Astrocyte (in vitro differentiated cells and primary cell): Measurements from ENCODE around the gene BCAR3. TPM values are rescaled to one million over a fixed set of nuclear protein-coding genes. Genes with fewer than 3 reads are reported as not detected.

Experiments
- DNase-seq: peaks from one replicate; pipeline ENCODE4 v3.0.0-alpha.2; 2010; ENCODE audit warnings: low read depth
- FAIRE-seq: peaks from 2 replicates; lab custom pipeline; 2011; peaks lifted over from hg19 to GRCh38; lab: Jason Lieb, UNC
- H2AFZ ChIP-seq: 2 replicates; pipeline ENCODE4 v1.6.0; 2012; ENCODE audit warnings: low read depth, low read length, inconsistent platforms
- H3K27ac ChIP-seq: 2 replicates; pipeline ENCODE4 v1.5.1; 2011; ENCODE audit warnings: low read depth, low read length, inconsistent platforms
- H3K27me3 ChIP-seq: 2 replicates; pipeline ENCODE4 v1.6.0; 2011; ENCODE audit warnings: low read length, inconsistent platforms; ENCODE audit not compliant: insufficient read depth
- H3K36me3 ChIP-seq: 2 replicates; pipeline ENCODE4 v1.5.1; 2011; ENCODE audit warnings: low read length, inconsistent platforms; ENCODE audit not compliant: insufficient read depth
- H3K4me1 ChIP-seq: 2 replicates; pipeline ENCODE4 v1.5.1; 2011; ENCODE audit warnings: low read length, inconsistent platforms; ENCODE audit not compliant: insufficient read depth
- H3K4me2 ChIP-seq: 2 replicates; pipeline ENCODE4 v1.6.0; 2012; ENCODE audit warnings: low read length, inconsistent platforms
- H3K4me3 ChIP-seq: 2 replicates; pipeline ENCODE4 v1.5.1; 2011; ENCODE audit warnings: low read depth, mild to moderate bottlenecking, low read length, inconsistent platforms; ENCODE audit not compliant: insufficient read depth
- H3K79me2 ChIP-seq: 2 replicates; pipeline ENCODE4 v1.6.0; 2012; ENCODE audit warnings: mild to moderate bottlenecking, low read length, inconsistent platforms; ENCODE audit not compliant: insufficient read depth
- H3K9ac ChIP-seq: 2 replicates; pipeline ENCODE4 v1.6.0; 2012; ENCODE audit warnings: mild to moderate bottlenecking, low read length, inconsistent platforms
- H3K9me3 ChIP-seq: 2 replicates; pipeline ENCODE4 v1.5.1; 2012; ENCODE audit warnings: low read depth, mild to moderate bottlenecking, low read length, inconsistent platforms; ENCODE audit not compliant: insufficient read depth
- H4K20me1 ChIP-seq: 2 replicates; pipeline ENCODE4 v1.6.0; 2012; ENCODE audit warnings: low read length, inconsistent platforms; ENCODE audit not compliant: insufficient read depth
- H3K27ac Mint-ChIP-seq: one replicate; pipeline ENCODE4 v1.8.0; 2021; ENCODE audit warnings: mild to moderate bottlenecking, mixed read lengths; ENCODE audit not compliant: unreplicated experiment
- H3K27me3 Mint-ChIP-seq: one replicate; pipeline ENCODE4 v1.8.0; 2021; ENCODE audit warnings: low read depth, mixed read lengths; ENCODE audit not compliant: unreplicated experiment
- H3K36me3 Mint-ChIP-seq: one replicate; pipeline ENCODE4 v1.8.0; 2021; ENCODE audit warnings: low read depth, mixed read lengths; ENCODE audit not compliant: unreplicated experiment
- H3K4me1 Mint-ChIP-seq: one replicate; pipeline ENCODE4 v1.8.0; 2021; ENCODE audit warnings: low read depth, mixed read lengths; ENCODE audit not compliant: unreplicated experiment
- H3K4me3 Mint-ChIP-seq: one replicate; pipeline ENCODE4 v1.8.0; 2021; ENCODE audit warnings: mild to moderate bottlenecking, moderate library complexity, mixed read lengths; ENCODE audit not compliant: unreplicated experiment
- H3K9me3 Mint-ChIP-seq: one replicate; pipeline ENCODE4 v1.8.0; 2021; ENCODE audit warnings: mild to moderate bottlenecking, mixed read lengths; ENCODE audit not compliant: unreplicated experiment
- EZH2 ChIP-seq: IDR thresholded peaks from 2 replicates; pipeline ENCODE4 v1.6.1; 2012; ENCODE audit warnings: mild to moderate bottlenecking, low read length, inconsistent platforms; ENCODE audit not compliant: insufficient read depth
- total RNA-seq: library from RNA; stranded (reverse); gene quantifications from 2 replicates; pipeline ENCODE4 v1.2.1, GENCODE V29; 2021
- TF ChIP-seq, protein P1 (sequence below): IDR thresholded peaks from 2 replicates; pipeline ENCODE4 v1.5.1; 2011; ENCODE audit warnings: low read depth, mild to moderate bottlenecking, inconsistent platforms, low read length, moderate library complexity; ENCODE audit not compliant: insufficient read depth

BCAR3 gene
- total RNA-seq, 1 donor from 2014 or later, result 30.0 TPM

DNA sequence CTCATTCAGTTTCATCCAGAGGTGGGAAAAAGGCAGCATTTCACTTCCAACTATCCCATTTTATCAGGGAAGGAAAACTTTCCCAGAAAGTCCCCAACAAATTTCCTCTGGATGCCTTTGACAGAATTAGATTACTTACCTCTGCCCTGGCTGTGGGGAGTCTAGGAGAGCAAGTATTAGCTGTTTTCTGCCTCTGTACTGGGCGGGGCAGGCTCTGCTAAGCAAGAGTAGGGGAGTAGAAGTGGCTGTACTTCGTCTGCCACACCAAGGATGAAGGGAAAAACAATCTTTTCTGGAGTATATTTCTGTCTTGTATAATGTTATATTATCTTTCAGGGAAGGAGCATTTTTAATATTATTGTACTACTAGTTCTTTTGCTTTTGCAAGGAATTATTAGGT is 155.2 kb downstream of the BCAR3 start:
- no peaks in the 10 kb centered on the region for H4K20me1 ChIP-seq
- Mint-ChIP-seq H3K36me3 (peaks cover 5% of the 10 kb centered on the region), H3K4me3 (no peak overlapping the region), H3K27me3 (no peaks in the 10 kb centered on the region), H3K4me1 (peaks cover 6% of the 10 kb centered on the region), H3K27ac (no peak overlapping the region), H3K9me3 (no peaks in the 10 kb centered on the region)
- no peaks in the 10 kb centered on the region for H3K9me3 ChIP-seq
- FAIRE-seq, result no peak
- DNase-seq, result no peak
- H3K4me1 ChIP-seq, result no peaks in the 10 kb centered on the region
- no peak overlapping the region for H3K4me2 ChIP-seq
- H3K27ac ChIP-seq, result no peak overlapping the region
- H3K79me2 ChIP-seq, result peaks cover 1% of the 10 kb centered on the region
- no peak overlapping the region for H2AFZ ChIP-seq
- no peak for TF ChIP-seq EZH2
- TF ChIP-seq, protein P1, sequence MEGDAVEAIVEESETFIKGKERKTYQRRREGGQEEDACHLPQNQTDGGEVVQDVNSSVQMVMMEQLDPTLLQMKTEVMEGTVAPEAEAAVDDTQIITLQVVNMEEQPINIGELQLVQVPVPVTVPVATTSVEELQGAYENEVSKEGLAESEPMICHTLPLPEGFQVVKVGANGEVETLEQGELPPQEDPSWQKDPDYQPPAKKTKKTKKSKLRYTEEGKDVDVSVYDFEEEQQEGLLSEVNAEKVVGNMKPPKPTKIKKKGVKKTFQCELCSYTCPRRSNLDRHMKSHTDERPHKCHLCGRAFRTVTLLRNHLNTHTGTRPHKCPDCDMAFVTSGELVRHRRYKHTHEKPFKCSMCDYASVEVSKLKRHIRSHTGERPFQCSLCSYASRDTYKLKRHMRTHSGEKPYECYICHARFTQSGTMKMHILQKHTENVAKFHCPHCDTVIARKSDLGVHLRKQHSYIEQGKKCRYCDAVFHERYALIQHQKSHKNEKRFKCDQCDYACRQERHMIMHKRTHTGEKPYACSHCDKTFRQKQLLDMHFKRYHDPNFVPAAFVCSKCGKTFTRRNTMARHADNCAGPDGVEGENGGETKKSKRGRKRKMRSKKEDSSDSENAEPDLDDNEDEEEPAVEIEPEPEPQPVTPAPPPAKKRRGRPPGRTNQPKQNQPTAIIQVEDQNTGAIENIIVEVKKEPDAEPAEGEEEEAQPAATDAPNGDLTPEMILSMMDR, result no peak
- H3K4me3 ChIP-seq, result no peak overlapping the region
- no peaks in the 10 kb centered on the region for H3K27me3 ChIP-seq
- no peaks in the 10 kb centered on the region for H3K36me3 ChIP-seq
- no peak overlapping the region for H3K9ac ChIP-seq

DNA sequence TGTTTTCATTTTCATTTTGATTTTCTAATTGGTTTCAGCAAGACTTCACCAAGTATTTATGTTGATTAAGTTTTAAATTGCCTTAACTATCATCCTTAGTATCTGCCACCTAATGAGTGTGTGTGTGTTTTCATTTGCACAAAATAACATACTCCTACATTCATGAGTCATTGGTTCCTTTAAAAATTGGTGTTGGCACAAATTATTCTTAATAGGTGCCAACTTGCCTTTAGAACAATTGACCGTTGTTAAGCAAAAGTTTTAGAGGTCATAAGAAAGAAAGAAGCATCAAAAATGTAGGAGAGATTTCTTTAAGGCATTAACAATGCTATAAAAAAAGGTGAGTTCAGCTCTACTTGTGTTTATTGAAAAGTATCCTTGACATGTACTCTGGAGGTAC is 156.2 kb downstream of the BCAR3 start:
- Mint-ChIP-seq H3K9me3 (no peaks in the 10 kb centered on the region), H3K36me3 (peaks cover 5% of the 10 kb centered on the region), H3K27me3 (no peaks in the 10 kb centered on the region), H3K27ac (no peak overlapping the region), H3K4me3 (no peak overlapping the region), H3K4me1 (peaks cover 6% of the 10 kb centered on the region)
- Histone ChIP-seq H3K9me3 (no peaks in the 10 kb centered on the region), H3K4me2 (no peak overlapping the region), H3K9ac (no peak overlapping the region), H3K4me3 (no peak overlapping the region), H3K36me3 (peaks cover 2% of the 10 kb centered on the region), H3K4me1 (no peaks in the 10 kb centered on the region), H3K79me2 (peaks cover 10% of the 10 kb centered on the region), H4K20me1 (no peaks in the 10 kb centered on the region), H3K27ac (no peak overlapping the region), H2AFZ (no peak overlapping the region), H3K27me3 (no peaks in the 10 kb centered on the region)
- no peak for FAIRE-seq
- DNase-seq, result peak; percentile 20
- TF ChIP-seq, protein P1, result no peak

DNA sequence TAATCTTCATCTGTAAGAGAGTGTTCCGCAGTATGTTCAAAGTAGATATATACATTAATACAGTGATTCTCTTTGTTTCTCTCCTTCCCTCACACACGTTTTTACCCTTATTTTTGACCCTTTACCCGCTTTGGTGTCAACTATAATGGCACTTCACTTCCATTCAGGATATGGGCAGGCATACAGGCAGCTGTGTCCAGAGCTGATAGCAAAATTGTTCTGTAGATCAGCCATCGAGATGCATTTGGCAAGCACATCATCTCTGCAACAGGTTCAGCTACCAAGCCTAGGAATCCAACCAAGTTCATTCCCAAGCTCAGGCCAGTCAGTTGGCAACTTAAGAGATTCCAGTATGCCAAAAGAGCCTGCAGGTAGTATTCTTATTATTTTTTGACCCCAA is 158.9 kb downstream of the BCAR3 start:
- Histone ChIP-seq H3K4me2 (no peak overlapping the region), H3K79me2 (peaks cover 10% of the 10 kb centered on the region), H4K20me1 (peaks cover 16% of the 10 kb centered on the region), H3K4me1 (no peaks in the 10 kb centered on the region), H2AFZ (no peak overlapping the region), H3K9me3 (no peaks in the 10 kb centered on the region), H3K27ac (no peak overlapping the region), H3K36me3 (peaks cover 2% of the 10 kb centered on the region), H3K4me3 (no peak overlapping the region), H3K9ac (no peak overlapping the region), H3K27me3 (no peaks in the 10 kb centered on the region)
- Mint-ChIP-seq H3K27me3 (no peaks in the 10 kb centered on the region), H3K4me3 (no peak overlapping the region), H3K4me1 (peaks cover 13% of the 10 kb centered on the region), H3K36me3 (peaks cover 3% of the 10 kb centered on the region), H3K27ac (no peak overlapping the region), H3K9me3 (no peaks in the 10 kb centered on the region)
- TF ChIP-seq, protein P1, result no peak
- TF ChIP-seq EZH2, result no peak
- DNase-seq (no peak), FAIRE-seq (no peak)
